ENCODE data around the gene ERMARD.

- TF ChIP-seq CTCF (conservative IDR thresholded peaks at IDR 0.05 in 1 of 2, IDR thresholded peaks at IDR 0.05 in 1 of 2; ENCODE audit: low read depth in 1 of 2, low read length in 2 of 2) (no peak), EZH2 (IDR thresholded peaks at IDR 0.05; ENCODE audit: low read length, missing control alignments) (no peak)
Observed at GRCh38 chr6:169707772-169708171, 43.6 kb upstream of the ERMARD start.
